Activated CD4-positive, alpha-beta T cell treated with anti-CD3 and anti-CD28 coated beads, Interleukin-2, amount 10 ng/mL, durations not matched to agents 24 days and 14 days (primary cell): ENCODE results near the gene ARL6IP1. TPM values are rescaled to one million over a fixed set of nuclear protein-coding genes. Genes with fewer than 3 reads are reported as not detected.
A peak's percentile ranks its signal among the peaks of the same experiment; 100 is the strongest.
"Not testable (repeated sequence)": the region's sequence is repeated elsewhere in the genome, so short reads cannot be mapped to it uniquely, and the experiment has no call there.

ENCODE experiments used
- DNase-seq: peaks from one replicate; pipeline ENCODE4 v3.0.0; 2022
- H3K27ac Mint-ChIP-seq: one replicate; pipeline ENCODE4 v1.8.0; 2022; ENCODE audit warnings: mild to moderate bottlenecking, mixed read lengths
- H3K27me3 Mint-ChIP-seq: one replicate; pipeline ENCODE4 v1.8.0; 2022; ENCODE audit warnings: mixed read lengths
- H3K36me3 Mint-ChIP-seq: one replicate; pipeline ENCODE4 v1.8.0; 2022; ENCODE audit warnings: low read depth, mild to moderate bottlenecking, mixed read lengths
- H3K4me1 Mint-ChIP-seq: one replicate; pipeline ENCODE4 v1.8.0; 2021; ENCODE audit warnings: mixed read lengths
- H3K4me3 Mint-ChIP-seq: one replicate; pipeline ENCODE4 v1.8.0; 2022; ENCODE audit warnings: mild to moderate bottlenecking, moderate library complexity, mixed read lengths
- H3K9me3 Mint-ChIP-seq: one replicate; pipeline ENCODE4 v1.8.0; 2021; ENCODE audit warnings: mixed read lengths
- intact Hi-C: fragments of 100-400 bp; cut with micrococcal nuclease; formaldehyde crosslinking; loops from one replicate; pipeline ENCODE4 v1.15.1; 2023
- total RNA-seq: library from RNA; stranded (reverse); gene quantifications from 2 replicates; pipeline ENCODE4 v1.2.3, GENCODE V29; 2022

ARL6IP1 gene
- total RNA-seq, 1 donor from 2014 or later: 97.2 TPM

DNA sequence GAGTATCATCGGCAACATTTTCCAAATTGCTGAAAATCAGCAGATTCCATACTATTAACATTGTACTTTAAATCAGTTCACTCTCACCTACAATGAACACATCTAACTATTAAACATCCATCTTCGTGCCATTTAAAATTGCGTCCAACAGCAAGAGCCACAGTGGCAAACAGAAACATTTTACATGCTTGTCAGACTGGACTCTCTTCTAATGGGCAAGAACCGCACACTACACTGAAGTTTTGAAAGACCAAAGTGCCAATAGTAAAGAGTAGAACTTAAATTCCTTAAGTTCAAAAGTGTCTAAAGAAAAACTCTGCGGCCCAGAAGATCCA, 11.9 kb downstream of the ARL6IP1 start:
- Mint-ChIP-seq H3K27ac (peak overlapping the region; percentile 97), H3K9me3 (peaks cover 7% of the 10 kb centered on the region), H3K36me3 (peaks cover 83% of the 10 kb centered on the region), H3K4me1 (peaks cover 50% of the 10 kb centered on the region), H3K27me3 (peaks cover 2% of the 10 kb centered on the region), H3K4me3 (peak overlapping the region; percentile 99)
- no peak for DNase-seq
- intact Hi-C loops: no loop called here

DNA sequence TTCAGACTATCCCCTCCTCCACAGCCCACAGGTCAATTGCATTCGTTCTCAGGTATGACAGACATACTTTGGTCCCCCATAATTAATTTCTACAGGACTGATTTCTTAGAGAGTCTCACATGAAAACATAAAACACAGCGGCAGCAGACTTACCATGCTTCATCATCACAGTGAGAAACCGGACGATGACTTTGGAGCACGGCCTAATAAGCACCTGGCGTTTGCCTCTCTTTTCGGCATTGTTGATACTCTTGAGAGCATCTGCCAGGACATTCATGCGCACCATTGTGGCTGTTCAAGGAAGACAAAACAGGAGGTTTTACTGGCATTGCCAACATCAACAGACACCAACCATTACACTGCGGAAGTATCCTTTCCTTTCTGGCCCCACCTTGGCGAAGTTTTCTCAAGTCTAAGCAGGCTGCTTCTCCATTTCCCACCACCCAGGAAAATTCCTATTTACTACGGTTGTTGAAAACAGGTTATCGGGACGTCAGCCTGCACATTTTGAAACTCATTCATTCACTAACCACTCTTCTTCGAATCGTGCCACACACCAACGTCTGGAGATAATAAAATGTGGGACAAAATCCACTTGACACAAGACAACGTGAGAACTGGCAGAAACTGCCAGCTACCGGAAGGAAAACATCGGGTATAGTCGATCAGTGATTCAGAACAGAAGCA, 12.4 kb downstream of the ARL6IP1 start:
- H3K27me3 Mint-ChIP-seq: peaks cover 2% of the 10 kb centered on the region
- intact Hi-C loops: no loop called here

DNA sequence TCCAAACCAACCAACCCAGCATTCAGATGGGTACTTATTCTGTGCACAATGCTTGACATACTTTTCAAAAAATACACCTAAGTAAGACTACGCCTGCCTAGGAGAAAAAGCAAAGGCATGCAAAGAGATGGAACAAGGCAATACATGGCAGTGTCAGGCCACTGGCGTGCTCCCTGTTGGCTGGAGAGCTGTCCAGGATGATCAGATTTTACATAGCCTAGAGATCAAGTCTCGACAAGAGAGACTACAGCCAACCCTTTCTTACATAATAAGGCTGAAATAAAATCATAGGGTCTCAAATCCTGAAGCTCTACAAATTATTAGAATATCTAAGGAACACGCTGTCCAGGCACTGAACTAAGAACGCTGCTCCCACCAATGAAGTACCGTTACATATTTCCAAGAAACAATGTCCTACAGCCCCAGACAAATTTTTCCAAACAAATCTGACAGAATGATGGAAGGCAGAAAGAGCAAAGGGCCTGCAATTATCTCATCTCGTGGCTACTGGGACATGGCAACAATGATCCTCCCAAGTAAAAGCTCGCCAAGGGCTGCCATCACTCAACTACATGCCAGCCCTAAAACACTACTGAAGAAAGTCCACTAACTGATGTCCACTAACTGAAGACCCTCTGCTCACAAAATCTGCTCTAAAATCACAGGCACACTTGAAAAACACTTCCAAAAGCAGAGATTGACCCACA, 16.3 kb downstream of the ARL6IP1 start:
- Mint-ChIP-seq H3K4me3 (peak overlapping the region; percentile 99), H3K9me3 (peaks cover 7% of the 10 kb centered on the region), H3K27me3 (peaks cover 1% of the 10 kb centered on the region), H3K4me1 (peaks cover 51% of the 10 kb centered on the region), H3K27ac (peak overlapping the region; percentile 70), H3K36me3 (peaks cover 69% of the 10 kb centered on the region)
- DNase-seq: no peak
- intact Hi-C loops: no loop called here

More for the DNA sequence above, 12.4 kb downstream of the ARL6IP1 start:
- peaks cover 52% of the 10 kb centered on the region for H3K4me1 Mint-ChIP-seq
- H3K9me3 Mint-ChIP-seq: peaks cover 7% of the 10 kb centered on the region
- peaks cover 82% of the 10 kb centered on the region for H3K36me3 Mint-ChIP-seq
- peak overlapping the region; percentile 99 for H3K4me3 Mint-ChIP-seq
- H3K27ac Mint-ChIP-seq: peak overlapping the region; percentile 97
- no peak for DNase-seq

DNA sequence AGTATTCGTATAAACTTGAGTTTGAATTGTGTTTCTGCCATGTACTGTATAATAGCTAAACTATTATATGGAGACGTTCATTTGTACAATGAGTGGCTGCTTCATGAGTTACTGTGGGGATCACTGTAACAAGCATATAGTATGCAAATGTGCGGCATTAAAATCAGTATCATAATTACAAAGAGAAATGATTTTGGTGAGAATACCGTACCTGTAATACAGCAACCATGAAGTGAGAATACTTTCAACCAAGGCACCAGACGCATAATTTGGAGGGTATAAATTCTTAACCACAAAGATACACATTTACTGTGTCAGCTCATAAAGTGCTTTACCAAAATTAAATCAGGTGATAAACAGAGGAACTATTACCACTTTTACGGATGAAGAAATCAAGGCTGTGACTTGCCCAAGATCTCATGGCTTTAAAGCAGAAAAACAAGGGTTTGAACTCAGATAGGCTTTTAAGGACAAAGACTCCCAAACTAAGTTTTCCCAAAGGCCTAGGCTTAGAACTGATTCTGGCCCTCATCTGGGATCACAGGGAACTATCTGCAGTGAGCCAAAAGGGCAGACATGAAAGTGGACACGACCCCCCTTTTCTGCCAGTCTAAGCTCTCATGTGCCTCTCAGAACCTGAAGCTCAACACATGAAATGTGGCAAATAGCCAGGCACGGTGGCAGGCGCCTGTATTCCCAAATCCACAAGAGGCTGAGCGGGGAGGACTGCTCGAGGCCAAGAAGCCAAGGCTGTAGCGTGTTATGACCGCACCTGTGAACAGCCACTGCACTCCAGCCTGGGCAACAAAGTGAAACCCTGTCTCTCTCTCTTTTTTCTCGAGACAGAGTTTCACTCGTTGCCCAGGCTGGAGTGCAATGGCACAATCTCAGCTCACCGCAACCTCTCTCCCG, 17.7 kb downstream of the ARL6IP1 start:
- peak overlapping the region; percentile 57 for H3K27ac Mint-ChIP-seq
- intact Hi-C loops: no loop called here
- H3K4me3 Mint-ChIP-seq: no peak overlapping the region
- peaks cover 46% of the 10 kb centered on the region for H3K4me1 Mint-ChIP-seq
- H3K36me3 Mint-ChIP-seq: peaks cover 55% of the 10 kb centered on the region
- H3K27me3 Mint-ChIP-seq: no peaks in the 10 kb centered on the region
- DNase-seq: no peak
- peaks cover 7% of the 10 kb centered on the region for H3K9me3 Mint-ChIP-seq

DNA sequence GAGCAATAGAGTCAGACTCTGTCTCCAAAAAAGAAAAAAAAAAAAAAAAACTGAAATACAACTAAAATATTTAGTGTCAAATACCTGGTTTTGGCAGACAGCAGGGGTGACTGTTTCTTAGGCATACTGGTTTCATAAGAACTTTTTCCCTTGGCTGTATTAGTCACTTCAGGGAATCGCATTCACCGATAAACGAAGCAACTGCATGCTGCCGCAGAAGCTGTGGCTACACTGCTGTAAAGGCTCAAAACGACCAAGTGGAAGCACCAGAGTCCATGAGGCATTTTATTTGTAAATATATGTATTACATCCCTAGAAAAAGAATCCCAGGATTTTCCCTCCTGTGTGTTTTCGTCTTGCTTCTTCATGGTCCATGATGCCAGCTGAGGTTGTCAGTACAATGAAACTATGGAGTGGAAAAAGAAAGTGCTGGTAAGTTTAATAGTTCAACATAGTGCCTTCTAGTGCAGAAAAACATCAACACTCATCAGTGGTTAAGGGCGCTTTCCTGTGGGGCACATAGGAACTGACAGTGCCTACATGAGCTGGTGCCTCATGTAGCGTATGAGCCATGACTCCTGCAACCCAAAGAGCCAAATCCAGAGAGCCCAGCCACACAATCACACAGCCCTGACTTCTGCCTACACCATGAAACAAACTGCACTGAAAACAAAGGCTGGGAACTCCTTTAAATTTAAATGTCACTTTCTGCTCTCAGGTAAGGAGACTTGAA, 18.5 kb downstream of the ARL6IP1 start:
- no peak overlapping the region for H3K4me3 Mint-ChIP-seq
- H3K9me3 Mint-ChIP-seq: peaks cover 7% of the 10 kb centered on the region
- intact Hi-C loops: no loop called here
- H3K27me3 Mint-ChIP-seq: no peaks in the 10 kb centered on the region
- H3K36me3 Mint-ChIP-seq: peaks cover 50% of the 10 kb centered on the region
- H3K27ac Mint-ChIP-seq: peak overlapping the region; percentile 57
- DNase-seq: no peak
- H3K4me1 Mint-ChIP-seq: peaks cover 38% of the 10 kb centered on the region

DNA sequence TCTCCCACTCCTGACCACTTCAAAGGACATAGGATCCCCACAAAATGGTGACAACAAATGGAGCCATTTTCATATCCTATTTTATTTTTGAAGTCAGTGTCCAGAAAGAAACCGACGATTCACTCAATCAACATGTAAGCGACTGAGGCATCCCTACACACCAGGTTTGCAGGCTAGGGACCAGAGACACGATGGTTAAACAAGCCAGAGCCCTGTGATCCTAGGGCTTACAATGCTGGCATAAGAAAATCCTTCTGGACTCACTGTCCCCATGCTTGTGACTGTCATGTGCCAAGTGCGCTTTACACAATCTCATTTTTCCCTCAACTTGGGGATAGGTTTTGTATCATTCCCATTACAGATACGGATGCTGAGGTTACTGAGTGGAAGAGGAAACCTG, 20.1 kb downstream of the ARL6IP1 start:
- H3K27me3 Mint-ChIP-seq, intact Hi-C loops: not testable (repeated sequence)

DNA sequence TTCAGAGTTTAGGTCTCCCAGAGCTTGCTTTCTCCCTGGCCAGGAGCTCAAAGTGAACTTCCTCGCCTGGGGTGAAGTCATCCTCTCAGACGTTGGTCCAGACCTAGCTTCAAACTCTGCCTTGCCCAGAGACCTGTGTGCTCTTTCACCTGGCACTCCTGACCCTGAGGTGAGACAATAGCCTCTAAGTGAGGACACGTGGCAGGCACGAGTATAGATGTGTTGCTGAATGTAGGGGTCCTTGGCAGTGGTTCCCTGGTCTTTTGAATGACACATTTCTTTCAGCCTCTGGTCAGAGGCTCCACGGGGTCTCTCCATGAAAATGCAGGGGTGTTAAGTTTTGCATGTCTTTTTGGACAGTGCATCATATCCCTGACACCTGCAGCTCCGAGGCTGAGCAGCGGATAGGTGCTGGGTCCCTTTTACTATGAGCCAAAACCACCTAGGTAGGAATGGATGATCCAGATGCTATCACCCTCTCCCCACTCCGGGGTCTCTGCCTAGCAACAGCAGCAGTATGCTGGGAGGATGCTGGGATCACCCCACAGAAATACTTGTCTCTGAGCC, 20.8 kb downstream of the ARL6IP1 start:
- H3K4me3 Mint-ChIP-seq, intact Hi-C loops, H3K27ac Mint-ChIP-seq, H3K27me3 Mint-ChIP-seq, H3K9me3 Mint-ChIP-seq, DNase-seq: not testable (repeated sequence)
- peaks cover 21% of the 10 kb centered on the region for H3K4me1 Mint-ChIP-seq
- H3K36me3 Mint-ChIP-seq: peaks cover 33% of the 10 kb centered on the region

More for the DNA sequence above, 20.1 kb downstream of the ARL6IP1 start:
- peaks cover 28% of the 10 kb centered on the region for H3K4me1 Mint-ChIP-seq
- not testable (repeated sequence) for H3K4me3 Mint-ChIP-seq, H3K27ac Mint-ChIP-seq, DNase-seq, H3K9me3 Mint-ChIP-seq
- H3K36me3 Mint-ChIP-seq: peaks cover 40% of the 10 kb centered on the region

DNA sequence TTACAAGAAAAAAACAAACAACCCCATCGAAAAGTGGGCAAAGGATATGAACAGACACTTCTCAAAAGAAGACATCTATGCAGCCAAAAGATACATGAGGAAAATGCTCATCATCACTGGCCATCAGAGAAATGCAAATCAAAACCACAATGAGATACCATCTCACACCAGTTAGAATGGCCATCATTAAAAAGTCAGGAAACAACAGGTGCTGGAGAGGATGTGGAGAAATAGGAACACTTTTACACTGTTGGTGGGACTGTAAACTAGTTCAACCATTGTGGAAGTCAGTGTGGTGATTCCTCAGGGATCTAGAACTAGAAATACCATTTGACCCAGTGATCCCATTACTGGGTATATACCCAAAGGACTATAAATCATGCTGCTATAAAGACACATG, 23.7 kb downstream of the ARL6IP1 start:
- H3K4me3 Mint-ChIP-seq, H3K4me1 Mint-ChIP-seq, H3K36me3 Mint-ChIP-seq, DNase-seq, H3K27me3 Mint-ChIP-seq, H3K27ac Mint-ChIP-seq, H3K9me3 Mint-ChIP-seq, intact Hi-C loops: not testable (repeated sequence)

DNA sequence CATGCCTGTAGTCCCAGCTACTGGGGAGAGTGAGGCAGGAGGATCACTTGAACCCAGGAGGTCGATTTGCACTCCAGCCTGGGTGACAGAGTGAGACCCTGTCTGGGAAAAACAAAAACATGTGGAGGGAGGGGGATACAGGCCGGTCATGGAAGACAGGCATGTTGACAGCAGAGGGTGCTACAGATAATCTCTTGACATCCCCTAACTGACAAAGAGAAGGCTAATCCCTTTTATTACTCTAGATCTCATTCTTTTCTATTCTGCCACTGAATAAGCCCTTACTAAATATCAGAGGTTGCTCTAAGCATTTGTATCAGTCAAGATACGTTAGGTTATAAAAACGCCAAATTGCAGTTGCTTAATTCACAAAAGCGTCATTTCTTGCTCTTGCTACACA, 25.0 kb downstream of the ARL6IP1 start:
- intact Hi-C loops: not testable (repeated sequence)

DNA sequence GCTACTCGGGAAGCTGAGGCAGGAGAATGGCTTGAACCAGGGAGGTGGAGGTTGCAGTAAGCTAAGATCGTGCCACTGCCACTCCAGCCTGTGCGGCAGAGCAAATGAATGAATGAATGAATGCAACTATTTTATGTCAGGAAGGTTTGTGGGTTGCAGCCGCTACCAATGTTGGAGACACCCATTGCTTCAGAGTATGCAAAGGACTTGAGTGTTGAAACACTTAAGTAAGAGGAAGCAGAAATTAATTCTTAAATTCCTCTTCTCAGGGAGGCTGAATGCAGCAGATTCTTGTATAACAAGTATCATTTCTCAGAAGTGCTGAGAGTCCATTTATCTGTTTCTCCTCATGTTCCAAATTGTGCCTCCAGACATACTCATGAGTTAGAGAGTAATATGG, 26.7 kb downstream of the ARL6IP1 start:
- H3K36me3 Mint-ChIP-seq: peaks cover 15% of the 10 kb centered on the region
- H3K27ac Mint-ChIP-seq, H3K4me3 Mint-ChIP-seq, intact Hi-C loops, H3K9me3 Mint-ChIP-seq, H3K27me3 Mint-ChIP-seq, H3K4me1 Mint-ChIP-seq: not testable (repeated sequence)
- DNase-seq: peak; percentile 43

More for the DNA sequence above, 25.0 kb downstream of the ARL6IP1 start:
- DNase-seq, H3K4me1 Mint-ChIP-seq, H3K27ac Mint-ChIP-seq, H3K27me3 Mint-ChIP-seq, H3K9me3 Mint-ChIP-seq, H3K4me3 Mint-ChIP-seq: not testable (repeated sequence)
- H3K36me3 Mint-ChIP-seq: peaks cover 11% of the 10 kb centered on the region

DNA sequence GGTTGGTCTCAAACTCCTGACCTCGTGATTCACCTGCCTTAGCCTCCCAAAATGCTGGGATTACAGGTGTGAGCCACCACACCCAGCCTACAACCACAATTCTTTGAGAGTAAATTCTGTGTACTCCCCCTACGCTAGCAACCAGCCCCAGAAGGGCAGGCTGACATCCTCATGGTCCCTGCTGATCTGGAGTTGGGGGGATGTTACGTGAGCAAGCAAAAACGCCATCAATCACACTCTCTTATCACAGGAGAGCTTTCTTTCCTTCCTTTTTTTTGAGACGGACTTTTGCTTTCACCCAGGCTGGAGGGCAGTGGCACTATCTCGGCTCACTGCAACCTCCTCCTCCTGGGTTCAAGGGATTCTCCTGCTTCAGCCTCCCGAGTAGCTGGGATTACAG, 29.2 kb downstream of the ARL6IP1 start:
- intact Hi-C loops, H3K27me3 Mint-ChIP-seq, H3K9me3 Mint-ChIP-seq, H3K4me3 Mint-ChIP-seq, DNase-seq, H3K27ac Mint-ChIP-seq, H3K4me1 Mint-ChIP-seq: not testable (repeated sequence)
- H3K36me3 Mint-ChIP-seq: peaks cover 13% of the 10 kb centered on the region

DNA sequence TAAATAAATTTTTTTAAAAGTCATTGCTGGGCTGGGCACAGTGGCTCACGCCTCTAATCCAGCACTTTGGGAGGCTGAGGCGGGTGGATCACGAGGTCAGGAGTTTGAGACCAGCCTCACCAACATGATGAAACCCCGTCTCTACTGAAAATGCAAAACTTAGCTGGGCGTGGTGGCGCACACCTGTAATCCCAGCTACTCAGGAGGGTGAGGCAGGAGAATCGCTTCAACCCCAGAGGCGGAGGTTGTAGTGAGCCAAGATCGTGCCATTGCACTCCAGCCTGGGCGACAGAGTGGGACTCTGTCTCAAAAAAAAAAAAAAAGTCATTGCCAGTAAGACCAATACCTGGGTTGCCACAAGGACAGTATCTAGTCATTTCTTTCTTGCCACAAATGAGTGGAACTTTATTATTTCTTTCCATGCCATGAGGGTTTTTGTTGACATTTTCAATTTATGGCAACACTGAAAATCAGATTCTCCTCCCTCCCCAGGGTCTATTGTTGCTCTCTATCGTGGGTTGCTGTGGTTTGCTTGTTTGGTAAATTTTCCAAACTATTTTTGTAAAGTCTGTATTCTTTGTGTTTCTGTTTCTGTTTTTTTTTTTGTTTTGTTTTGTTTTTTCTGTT, 30.9 kb downstream of the ARL6IP1 start:
- peak; percentile 53 for DNase-seq
- H3K27me3 Mint-ChIP-seq, intact Hi-C loops, H3K36me3 Mint-ChIP-seq, H3K9me3 Mint-ChIP-seq: not testable (repeated sequence)
- peak overlapping the region; percentile 64 for H3K4me3 Mint-ChIP-seq
- peaks cover 11% of the 10 kb centered on the region for H3K4me1 Mint-ChIP-seq
- H3K27ac Mint-ChIP-seq: peak overlapping the region; percentile 92

DNA sequence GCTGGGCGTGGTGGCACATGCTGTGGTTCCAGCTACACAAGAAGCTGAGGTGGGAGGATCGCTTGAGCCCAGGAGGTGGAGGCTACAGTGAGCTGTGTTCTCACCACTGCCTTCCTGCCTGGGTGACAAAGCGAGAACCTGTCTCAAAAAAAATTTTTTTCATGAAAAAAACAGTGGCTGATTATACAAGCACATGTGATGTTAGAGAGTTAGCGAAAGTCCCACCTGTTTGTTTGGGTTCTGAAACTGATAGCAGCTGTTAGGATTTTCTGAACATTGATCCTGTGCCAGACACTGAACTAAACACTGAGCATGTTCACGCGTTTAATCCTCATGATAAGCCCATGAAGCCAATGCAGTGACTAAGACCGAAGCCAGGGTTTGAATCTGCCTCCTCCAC, 34.1 kb downstream of the ARL6IP1 start:
- H3K9me3 Mint-ChIP-seq, H3K27ac Mint-ChIP-seq, H3K27me3 Mint-ChIP-seq, intact Hi-C loops, H3K4me3 Mint-ChIP-seq, H3K36me3 Mint-ChIP-seq: not testable (repeated sequence)
- peak; percentile 84 for DNase-seq
- H3K4me1 Mint-ChIP-seq: peaks cover 17% of the 10 kb centered on the region
